LNCaP clone FGC (cell line): ENCODE results near the gene SORCS3.

Experiments
- DNase-seq: peaks from one replicate; pipeline ENCODE4 v3.0.0-alpha.2; 2011; ENCODE audit warnings: low read depth
- H3K4me3 ChIP-seq: 2 replicates; pipeline ENCODE4 v1.5.1; 2011; ENCODE audit warnings: mild to moderate bottlenecking, low read depth, low read length, control low read depth
- TF ChIP-seq, protein P1 (sequence below): IDR thresholded peaks from 2 replicates; pipeline ENCODE4 v1.5.1; 2012; ENCODE audit warnings: mild to moderate bottlenecking; ENCODE audit not compliant: control insufficient read depth, insufficient read depth; ENCODE audit errors: extremely low read depth

SORCS3 gene

DNA sequence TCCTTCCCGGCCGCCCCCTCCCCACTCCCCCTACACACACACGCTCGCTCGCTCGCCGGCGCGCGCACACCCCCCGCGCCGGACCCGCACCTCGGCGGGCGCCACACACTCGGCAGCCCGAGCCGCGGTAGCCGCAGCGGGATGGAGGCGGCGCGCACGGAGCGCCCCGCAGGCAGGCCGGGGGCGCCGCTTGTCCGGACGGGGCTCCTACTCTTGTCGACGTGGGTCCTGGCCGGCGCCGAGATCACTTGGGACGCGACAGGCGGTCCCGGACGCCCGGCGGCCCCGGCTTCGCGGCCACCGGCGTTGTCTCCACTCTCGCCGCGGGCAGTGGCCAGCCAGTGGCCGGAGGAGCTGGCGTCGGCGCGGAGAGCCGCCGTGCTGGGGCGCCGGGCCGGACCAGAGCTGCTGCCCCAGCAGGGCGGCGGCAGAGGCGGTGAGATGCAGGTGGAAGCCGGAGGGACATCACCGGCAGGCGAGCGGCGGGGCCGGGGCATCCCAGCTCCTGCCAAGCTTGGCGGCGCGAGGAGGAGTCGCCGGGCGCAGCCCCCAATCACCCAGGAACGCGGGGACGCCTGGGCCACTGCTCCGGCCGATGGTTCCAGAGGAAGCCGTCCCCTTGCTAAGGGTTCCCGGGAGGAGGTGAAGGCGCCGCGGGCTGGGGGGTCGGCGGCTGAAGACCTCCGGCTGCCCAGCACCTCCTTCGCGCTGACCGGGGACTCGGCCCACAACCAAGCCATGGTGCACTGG is at the start of gene SORCS3:
Gene SORCS3 (plus strand): TSS at position 104 of the 750 bp plus-strand sequence.
- DNase-seq: no peak
- H3K4me3 ChIP-seq: no peak within 1 kb of the TSS
- TF ChIP-seq, protein P1, sequence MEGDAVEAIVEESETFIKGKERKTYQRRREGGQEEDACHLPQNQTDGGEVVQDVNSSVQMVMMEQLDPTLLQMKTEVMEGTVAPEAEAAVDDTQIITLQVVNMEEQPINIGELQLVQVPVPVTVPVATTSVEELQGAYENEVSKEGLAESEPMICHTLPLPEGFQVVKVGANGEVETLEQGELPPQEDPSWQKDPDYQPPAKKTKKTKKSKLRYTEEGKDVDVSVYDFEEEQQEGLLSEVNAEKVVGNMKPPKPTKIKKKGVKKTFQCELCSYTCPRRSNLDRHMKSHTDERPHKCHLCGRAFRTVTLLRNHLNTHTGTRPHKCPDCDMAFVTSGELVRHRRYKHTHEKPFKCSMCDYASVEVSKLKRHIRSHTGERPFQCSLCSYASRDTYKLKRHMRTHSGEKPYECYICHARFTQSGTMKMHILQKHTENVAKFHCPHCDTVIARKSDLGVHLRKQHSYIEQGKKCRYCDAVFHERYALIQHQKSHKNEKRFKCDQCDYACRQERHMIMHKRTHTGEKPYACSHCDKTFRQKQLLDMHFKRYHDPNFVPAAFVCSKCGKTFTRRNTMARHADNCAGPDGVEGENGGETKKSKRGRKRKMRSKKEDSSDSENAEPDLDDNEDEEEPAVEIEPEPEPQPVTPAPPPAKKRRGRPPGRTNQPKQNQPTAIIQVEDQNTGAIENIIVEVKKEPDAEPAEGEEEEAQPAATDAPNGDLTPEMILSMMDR: no peak

DNA sequence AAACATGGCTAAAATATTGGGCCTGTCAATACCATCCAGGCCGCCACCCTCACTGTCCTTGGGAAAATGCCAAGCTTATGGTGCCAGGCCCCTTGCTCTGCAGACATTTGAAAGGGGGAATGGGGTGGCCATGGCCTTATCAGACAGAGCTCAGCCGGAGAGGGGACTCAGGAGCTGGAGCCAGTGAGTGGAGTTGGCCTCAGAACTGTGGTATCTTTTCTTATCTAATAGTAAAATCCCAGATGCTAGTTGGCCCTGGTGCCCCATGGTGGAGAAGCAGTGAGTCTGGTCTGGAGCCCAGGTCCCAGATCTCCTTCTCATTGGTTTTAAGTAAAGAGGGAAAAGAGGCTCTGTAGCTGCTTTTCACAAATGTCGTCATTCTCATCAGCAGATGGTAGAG is 49.6 kb upstream of the SORCS3 start:
- DNase-seq: no peak
- TF ChIP-seq, protein P1: no peak
- no peak overlapping the region for H3K4me3 ChIP-seq

DNA sequence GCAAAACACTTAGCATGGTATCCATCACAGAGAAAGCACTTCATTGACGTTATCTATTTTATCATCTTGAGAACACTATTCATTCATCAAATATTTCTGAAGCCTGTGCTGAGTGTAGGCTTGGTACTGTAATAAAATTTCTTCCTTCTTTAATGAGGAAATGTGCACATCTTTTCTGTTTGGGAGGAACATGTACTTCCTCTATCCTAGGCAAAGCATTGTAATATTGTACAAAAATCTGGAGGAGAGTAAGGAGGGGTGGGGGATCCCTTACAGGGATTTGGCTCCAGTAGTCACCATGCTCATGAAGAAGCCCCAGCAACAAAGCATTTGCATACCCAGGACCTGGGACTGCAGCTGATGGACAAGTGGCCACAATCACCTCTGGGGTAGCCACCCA is 39.9 kb upstream of the SORCS3 start:
- TF ChIP-seq, protein P1: no peak
- no peak overlapping the region for H3K4me3 ChIP-seq
- DNase-seq: no peak

DNA sequence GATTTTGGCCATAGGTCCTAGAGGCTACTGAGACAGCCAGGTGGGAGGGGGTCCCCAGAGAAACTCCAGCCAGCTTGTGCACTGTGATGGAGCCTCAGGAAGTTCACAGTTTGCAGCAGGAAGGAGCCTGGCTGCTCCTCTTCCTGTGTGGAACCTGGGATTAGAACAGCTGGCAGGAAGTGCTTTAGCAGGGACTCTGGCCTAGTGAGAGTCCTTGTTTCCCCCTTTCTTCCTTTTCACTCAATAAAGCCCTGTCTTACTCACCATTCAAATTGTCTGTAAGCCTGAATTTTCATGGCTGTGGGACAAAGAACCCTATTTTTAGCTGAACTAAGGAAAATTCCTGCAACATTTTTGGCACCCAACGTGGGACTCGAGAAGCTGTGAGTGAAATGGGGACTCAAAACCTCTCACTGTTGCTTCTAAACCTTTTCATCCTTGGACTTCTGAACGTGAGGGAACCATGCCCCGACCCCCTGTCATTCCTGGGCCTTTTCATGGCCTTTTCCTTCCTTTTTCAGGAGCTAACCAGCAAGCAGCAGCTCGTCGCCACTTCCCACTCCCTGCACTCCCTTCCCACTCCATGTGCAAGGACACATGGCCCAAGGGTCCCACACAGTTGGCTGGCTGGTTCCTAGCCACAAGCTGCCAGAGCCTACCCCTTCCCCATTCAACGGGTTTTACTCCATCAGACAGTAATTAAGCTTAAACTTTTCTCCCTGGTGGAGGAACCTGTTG is 32.8 kb upstream of the SORCS3 start:
- TF ChIP-seq, protein P1: no peak
- no peak for DNase-seq
- no peak overlapping the region for H3K4me3 ChIP-seq

DNA sequence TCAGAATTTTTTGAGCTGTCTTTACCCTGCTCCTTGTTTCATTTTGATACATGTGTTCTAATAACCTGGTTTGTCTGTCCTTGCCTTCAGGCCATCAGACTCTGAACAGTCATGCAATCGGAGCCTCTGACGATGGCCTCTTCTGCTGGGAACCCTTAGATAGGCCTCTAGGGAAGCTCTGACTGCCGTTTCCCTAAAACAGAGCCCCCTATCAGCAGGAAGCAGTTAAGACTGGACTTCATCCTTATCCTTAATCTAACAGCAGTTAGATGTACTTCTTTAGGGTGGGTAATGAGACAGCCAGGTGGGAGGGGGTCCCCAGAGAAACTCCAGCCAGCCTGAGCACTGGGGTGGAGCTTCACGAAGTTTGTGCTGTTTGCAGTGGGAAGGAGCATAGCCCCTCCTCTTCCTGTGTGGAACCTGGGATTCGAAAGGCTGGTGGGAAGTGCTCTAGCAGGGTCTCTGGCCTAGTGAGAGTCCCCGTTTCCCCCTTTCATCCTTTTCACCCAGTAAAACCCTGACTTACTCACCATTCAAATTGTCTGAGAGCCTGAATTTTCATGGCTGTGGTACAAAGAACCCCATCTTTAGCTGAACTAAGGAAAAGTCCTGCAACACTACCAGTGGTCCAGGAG is 28.4 kb upstream of the SORCS3 start:
- H3K4me3 ChIP-seq: no peak overlapping the region
- DNase-seq: no peak
- TF ChIP-seq, protein P1: no peak

DNA sequence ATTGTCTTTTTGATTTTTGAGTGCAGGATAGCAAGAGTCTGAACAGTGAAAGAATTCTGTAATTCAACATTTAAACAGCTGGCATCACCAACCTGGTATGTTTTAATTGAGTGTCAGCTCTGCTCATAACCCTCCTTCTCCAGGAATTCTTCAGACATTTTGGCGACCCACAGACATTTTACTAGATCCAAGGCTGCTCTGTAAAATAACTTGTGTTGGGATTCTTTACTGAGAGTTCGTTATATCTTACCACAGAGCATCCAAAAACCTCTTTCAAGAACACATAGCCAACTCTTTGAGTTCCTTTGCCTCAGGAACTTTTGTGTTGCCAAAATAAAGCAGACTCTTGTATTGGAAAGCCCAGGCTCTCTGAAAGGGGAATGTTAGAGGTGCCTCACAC is 27.7 kb upstream of the SORCS3 start:
- DNase-seq: no peak
- TF ChIP-seq, protein P1: no peak
- H3K4me3 ChIP-seq: no peak overlapping the region
